HG03175 (cell line): ENCODE measurements around the gene PFKFB2.

Experiments used
- ATAC-seq: cut with Tn5 transposase; IDR thresholded peaks from one replicate; pipeline ENCODE4 v1.9.1; 2021; ENCODE audit warnings: mild to moderate bottlenecking, moderate library complexity; ENCODE audit not compliant: unreplicated experiment

The PFKFB2 gene

DNA sequence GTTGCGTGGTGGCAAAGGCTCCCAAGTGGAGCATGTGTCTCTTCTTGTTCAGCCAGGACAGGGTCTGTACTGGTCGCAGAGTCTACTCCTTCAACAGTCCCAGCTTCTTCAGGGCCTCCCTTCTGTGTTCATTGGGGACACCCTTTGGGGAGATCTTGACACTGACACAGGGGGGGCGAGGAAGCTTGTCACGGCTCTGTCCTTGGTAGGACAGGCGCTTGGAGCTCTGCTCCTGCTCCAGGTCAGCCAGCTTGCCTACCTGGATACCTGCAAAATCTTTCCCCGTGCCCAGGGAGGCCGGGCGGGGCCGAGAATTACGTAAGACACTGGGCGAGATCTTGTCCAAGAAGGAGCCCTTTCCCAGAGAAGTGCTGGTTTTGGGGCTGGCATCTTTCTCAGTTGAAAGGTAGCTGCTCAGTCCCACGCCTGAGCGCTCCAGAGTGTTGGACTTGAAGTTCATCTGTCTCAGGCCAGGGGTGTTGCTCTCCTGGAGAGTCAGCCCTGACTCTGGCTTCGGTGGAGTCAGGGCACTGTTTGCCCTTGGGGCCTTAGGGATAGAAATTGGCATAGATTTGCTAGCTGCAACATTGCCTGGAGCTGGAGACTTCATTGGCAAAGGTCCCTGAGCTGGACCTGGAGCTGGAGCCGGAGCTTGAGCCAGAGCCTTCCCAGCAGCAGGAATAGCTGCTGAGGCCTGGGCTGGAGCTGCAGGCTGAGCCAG lies 31.0 kb upstream of the PFKFB2 start:
- no peak for ATAC-seq

DNA sequence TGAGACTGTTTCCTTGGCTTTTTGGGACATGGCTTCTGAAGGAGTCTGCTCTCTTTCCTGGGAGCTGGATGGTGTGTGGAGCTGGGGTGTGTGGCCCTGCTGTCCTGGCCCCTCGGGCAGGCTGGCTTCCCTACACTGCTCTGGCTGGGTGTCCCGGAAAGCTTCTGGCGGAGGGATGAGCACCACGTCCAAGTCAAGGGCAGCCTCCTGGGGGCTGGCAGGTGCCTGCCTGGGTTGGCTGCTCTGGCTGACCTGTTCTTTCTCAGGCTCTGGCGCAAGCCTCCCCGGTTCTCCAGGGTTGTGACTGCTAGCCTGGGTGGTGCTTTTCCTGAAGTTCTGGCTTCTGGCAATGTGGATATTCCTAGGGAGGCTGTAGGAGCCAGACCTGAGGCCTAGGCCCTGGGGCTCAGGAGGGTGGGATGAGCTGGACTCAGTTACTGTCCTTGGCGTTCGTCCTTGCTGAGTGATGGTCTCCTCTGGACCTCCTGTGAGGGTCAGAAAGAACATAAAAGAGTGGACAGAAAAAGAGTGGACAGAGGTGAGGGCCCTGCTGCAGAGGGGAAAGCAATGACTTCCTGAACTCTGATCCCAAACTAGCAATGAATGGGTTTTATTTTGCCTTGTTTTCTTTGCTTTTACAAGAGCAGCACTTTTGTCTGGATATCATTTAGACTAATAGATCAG lies 29.9 kb upstream of the PFKFB2 start:
- no peak for ATAC-seq

DNA sequence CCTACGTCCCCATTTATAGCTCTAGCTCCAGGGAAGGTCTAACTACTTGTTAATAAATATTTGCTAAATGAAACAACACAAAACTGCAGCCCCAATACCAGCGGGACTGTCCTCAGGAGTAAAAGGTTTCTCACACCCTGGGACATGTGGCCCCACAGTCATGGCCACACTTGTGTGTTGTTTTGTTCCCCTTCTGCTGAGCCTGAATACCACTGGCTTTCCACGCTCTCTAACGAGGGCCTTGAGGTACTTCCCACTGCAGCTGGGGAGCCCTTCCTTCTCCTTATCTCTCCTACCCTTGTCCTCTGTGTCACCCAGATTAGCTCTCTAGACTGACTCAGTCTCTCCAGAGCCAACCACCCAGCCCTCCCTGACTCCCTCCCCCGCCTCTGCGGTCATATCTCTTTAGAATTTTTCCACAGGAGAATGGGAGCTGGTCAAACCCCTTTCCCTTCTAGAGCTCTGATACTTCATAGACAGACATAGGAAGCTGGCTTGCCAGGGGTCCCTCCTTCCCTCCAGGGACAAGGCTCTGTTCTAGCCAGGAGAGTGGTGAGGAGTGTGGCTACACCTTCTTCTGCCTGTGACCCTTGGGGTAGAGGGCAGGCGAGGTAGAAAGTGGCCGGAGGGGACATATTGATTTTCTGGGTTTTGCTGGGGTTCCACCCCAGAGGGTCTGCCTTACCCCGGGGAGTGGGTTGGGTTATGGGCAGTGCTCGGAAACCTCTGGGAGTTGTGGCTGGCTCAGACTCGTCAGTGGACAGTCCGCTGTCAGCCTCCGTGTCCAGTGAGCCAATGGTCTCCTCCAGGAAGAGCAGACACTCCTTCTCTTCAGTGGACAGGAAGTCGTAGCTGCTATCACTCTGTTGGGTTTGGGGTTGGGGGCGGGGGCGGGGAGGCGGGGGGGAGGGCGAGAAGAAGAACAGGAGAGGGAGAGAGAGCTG lies 28.6 kb upstream of the PFKFB2 start:
- no peak for ATAC-seq

DNA sequence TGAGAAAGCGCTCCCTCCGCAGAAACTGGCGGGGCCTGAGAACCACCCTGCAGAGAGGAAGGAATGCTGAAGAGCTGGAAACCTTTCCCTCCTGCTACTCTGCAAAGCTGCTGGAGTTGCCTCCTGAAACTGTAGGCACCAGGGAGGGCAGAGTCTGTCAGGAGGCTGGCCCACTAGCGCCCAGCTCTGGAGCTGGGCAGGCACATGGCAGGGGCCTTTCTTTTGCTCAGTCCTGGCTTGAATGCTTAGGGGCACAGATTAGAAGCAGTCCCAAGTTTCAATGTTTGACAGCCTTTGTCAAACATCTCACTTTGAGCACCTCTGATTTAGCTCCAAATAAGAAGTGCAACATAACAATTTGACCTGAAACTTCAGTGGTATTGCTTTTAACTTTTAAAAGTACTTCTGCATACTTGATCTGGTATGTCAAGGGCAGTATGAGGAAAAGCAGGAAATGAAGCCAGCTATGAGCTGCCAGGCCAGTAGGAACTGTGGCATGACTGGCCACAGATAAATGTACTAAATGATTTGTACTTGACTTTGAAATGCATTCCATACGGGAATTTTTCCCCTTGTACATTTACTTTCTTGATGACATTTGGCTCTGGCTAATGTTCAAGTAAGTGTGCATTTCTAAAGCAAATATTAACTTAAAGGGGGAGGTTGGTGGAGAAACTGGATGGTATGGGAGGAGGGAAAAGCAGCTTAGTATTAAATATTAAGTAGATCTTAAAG lies 27.8 kb upstream of the PFKFB2 start:
- no peak for ATAC-seq

DNA sequence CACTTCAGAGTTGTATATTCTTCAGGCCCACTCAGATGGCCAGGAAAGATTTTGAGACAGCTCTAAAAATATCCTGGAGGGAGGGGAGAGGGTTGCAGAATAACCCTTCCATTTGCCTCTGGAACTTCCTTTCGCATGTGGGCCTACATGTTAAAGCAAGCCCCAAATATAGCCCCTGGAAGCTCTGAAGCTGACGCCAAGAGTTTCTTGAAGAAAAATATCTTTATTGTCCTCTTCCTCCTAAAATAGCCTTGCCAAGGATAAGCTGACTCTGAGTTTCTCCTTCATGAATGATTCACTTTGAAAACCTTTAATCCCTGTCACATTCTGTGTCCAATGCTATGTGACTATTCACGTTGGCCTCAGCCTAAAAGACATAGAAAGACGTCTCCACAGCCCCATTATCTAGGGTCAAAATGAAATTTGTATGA lies 27.0 kb upstream of the PFKFB2 start:
- no peak for ATAC-seq

DNA sequence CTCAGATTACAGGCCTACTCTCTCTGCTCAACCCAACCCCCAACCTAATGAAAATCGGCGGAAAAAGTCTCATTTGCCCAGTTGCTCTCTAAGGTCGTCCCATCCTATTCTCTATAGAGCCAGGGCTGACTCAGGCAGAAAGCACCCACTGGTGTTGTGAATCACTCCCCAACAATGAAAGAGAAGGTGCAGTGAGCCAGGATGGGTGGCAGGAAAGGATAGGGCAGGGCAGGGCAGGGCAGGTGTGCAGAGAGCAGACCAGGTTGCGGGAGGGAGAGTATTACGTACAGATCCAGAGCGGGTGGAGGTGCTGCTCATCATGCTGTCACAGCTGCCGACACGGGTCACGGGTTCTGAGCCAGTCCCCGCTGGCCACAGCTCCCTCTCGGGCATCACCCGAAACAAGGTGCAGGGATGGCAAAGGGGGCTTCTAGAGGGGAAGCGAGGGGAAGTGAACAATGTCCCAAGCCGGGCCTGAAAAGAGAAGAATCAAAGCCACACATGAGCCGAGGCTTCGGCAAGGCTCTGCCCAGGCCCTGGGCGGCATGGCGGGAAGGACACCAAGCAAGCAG lies 25.8 kb upstream of the PFKFB2 start:
- no peak for ATAC-seq

DNA sequence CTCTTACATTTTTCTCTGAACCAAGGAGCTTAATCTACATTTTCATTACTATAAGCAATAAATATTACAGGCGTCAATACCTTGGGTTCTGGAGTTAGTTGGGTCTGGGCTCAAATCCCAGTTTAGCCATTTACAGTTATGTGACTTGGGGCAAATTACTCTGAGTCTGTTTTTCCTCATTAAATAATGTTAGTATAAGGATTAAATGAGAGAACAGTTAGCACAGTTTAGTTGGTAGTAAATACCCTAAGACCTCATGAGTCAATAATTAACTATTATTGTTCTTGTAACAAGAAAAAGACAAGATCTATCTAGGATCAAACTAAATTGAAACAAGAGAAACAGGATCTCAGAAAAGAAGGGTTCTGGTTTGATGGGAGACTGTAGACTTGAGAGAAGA lies 25.2 kb upstream of the PFKFB2 start:
- no peak for ATAC-seq

DNA sequence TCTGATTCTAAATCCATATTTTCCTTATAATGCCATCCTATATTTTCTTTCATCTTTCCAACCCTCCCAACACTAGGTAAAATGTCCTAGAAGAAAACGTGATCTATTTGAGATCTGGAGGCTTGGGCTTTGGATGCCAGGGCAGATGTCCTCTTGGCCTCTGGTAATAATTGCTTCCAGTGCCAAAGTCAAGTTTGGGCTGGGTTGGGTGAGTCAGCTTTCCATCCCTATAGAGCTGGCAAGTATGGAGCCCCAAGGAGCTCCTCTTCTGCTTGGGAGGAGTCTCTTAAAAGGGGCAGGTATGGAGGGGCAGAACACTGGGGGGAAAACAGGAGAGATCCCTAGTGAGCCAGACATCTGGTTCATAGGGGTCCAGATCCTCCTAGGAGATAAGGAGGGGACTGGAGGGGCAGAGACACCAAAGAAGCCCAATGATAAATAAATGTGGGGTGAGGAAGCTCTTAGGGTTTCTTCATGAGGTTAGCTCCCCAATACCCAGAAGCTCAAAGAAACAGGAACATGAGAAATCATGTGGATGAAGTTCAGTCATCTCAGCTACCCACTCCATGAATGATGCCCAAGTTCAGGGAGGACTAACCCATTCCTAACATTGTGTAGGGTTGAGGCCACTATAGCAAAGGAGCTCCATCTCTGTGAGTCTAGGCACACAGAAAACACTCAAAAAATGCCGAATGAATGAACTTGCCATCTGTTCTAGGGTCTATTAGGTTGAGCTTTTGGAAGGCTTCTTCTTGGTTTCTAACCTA lies 24.0 kb upstream of the PFKFB2 start:
- ATAC-seq, result no peak

DNA sequence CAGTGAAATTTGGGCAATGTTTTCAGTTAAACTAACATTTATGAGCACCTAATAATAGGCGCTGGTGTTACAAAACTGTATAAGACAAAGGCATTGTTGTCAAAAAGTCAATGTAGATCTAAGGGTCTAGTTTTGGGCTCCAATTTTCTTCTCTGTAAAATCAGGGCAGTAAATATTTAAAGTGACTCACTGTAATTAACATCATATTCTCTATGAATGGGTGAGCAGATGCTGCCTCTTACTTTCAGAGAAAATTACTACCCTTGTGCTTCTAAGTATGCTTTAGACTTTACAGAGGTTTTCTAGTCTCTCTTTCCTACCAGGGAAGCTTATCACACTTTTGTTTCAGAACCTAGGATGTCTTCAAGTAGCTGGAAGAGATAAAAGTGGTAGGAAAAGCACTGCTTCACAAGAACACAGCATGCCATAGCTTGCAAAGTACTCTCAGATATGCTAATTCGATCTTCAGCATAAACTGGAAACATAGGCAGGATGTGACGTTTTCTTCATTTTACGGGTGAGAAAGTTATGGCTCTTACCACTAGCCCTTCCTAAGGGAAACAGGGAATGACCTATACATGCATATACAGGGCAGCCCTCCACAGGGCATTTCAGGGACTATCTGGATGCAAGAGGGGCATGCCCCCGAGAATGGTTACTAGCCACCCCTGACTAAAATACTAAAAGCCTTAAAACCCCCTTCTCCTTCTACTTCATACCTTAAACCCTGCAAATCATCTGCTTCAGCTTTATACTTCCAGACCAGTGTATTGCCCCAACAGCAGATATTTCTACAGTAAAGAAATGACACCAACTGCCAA lies 23.2 kb upstream of the PFKFB2 start:
- ATAC-seq, result no peak

DNA sequence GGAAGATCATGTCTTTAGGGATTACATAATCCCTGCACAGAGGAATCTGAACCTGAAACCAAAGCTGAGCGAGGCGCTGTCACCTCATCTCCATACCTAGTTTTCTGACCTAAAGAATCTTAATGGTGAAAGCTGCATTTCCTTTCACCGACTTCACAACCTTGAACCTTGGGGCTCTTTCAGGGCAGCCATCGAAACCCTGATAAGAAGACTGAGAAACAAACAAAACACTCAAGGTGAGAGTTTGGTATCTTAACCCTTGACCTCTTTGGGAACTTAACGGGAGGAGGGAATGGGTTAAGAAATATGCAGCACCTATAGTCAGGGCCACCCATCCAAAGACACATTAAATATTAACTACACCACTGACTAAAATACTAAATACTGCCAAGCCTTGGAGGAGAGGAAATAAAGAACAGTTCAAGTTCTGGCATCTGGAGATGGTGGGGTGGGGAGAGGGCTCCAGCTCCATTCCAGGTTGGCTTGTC lies 22.5 kb upstream of the PFKFB2 start:
- ATAC-seq, result no peak

DNA sequence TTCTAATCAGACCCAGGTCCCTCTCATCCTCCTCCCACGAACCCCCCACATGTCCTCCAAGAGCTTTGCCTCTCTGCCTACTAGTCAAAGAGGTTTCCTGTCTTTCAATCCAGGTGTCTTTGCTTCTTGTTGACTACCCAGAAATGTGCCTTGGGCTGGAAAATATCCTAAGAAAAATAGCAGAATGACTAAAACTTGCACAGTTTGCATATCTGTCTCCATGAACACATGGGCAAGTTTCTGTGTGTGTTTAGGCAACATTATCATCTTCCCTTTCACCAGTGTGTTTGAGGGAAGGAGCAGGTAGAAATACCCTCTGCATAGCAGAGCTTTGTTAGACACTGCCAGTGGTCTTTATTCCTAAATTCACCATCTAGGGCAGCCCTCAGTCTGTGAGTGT lies 22.1 kb upstream of the PFKFB2 start:
- no peak for ATAC-seq

DNA sequence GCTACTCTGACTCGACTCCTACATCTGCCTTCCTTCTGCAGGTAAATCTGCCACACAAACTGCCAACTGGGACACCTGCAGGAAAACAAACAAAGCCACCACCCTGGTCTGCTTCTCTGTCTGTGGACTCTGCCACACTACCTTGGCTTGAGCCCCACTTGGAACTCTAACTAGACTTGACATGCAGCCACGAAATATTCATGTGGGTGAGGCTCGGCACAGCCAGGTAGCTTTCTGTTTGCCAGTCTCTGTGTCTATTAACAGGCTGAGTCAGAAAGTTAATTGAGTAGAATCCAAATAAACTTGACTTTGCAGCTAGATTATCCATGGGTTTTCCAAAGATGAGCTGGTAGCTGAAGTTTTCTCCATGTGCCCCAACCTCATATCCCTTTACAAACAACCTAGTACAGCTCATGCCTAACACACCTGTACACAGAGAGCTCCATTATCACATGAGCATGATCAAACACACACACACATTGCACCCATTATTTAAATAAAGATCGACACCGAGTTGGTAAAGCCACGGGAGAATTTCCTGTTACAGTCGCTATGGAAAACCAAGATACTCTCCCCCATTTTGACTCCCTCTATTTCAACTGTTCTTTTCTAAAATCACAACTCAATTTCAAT lies 21.3 kb upstream of the PFKFB2 start:
- ATAC-seq, result no peak

DNA sequence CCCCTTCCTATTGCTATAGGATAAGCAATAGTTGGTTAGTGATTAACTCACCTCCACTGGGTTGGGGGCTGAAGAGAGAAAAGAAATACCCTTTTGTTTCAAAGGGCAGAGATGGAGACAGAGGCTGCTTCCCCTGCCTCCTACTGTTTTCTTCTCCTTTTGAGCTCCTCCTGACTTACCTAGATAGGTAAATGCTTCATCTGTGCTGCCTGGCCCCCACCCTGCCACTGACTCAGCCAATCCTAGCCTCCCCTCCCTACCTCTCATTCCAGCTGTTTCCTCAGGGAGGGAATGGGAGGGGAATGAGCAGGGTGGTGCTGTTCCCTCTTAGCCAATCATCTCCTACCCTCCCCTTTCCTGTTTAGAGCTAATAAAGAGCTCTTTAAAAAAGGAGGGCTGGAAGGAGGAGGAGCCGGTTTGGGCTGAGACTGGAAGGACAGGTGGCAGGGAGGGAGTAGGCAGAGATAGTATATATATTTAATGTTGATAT lies 20.5 kb upstream of the PFKFB2 start, which contains the start of gene C1orf116:
Gene C1orf116 (minus strand): TSS at position 229 of the 490 bp plus-strand sequence. CDS start 5,158 bp downstream, outside the sequence.
- ATAC-seq, result no peak

DNA sequence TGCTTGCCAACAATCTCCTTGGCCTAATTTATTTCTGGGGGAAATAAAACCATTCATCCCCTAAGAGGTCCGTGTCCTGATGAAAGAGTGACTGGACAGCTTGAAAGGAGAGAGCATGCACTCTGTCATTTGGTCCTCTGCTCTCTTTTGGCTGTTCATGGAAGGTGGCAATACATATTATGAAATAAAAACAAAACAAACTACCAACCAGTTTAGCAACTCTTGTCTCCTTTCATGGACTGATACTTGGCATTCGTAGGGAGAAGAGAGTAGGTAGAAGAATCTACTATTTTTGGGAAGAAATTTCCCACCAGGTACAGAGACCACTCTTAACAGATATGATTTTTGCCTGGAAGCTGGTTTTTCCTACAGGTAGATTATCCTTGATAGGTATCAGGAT lies 19.8 kb upstream of the PFKFB2 start:
- no peak for ATAC-seq

DNA sequence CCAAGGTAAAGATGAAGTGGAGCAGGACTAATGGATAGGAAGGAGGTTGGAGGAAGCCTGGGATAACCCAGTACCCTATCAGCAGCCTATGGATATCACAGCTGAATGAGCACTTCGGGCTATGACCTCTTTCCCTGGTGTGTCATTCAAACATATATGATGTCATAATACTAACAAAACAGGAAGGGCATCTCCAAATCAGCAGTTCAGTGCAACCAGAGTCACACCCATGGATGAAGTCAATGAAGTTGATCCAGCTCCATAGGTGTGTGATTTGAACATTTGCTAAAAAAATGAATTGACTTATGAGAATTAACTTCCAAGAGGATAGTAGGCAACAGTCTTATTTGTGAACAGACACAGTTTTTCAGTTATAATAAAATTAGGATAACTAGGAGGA lies 18.9 kb upstream of the PFKFB2 start:
- no peak for ATAC-seq

DNA sequence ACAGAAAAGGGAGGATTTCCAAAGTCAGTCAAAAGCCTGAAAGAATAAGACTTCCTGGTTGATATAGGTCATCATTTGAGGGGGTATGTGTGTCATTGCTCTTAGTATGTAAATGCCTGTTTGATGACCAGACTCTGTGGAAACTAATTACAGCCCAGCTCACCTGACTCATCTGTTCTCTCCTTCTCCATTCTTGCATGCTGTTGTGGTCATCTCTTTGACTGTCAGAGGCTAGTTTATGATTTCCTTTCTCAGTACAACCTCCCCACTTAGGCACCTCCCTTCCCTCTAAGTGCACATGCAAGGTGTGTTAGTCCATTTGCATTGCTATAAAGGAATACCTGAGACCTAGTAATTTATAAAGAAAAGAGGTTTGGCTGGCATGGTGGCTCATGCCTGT lies 18.1 kb upstream of the PFKFB2 start:
- no peak for ATAC-seq

DNA sequence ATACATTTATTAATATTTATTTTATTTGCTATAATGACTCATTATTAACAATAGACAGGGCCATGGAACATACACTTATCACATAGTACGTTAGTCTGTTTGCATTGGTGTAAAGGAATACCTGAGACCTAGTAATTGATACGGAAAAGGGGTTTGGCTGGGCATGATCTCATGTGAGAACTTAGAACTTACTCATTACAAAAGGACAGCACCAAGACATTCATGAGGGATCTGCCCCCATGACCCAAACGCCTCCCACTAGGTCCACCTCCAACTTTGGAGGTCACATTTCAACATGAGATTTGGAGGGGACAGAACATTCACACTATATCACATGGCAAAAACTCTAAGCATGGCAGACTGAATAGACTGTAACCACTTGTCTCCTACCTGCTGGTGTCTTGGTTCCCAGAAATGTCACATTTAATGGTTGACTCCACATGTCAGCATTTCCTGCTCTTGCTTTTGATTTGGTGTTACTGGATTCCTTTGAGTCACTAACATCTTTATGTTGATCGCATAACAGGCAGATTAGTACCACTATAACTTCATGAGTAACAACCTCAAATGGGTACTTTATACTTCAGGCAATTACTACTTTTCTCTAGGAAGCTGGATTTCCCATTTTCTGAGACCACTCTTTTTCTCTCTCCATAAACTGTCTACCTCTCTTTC lies 17.1 kb upstream of the PFKFB2 start:
- ATAC-seq, result no peak
